PC-3 (cell line): Measurements from ENCODE around the gene LLPH. TPM values are rescaled to one million over a fixed set of nuclear protein-coding genes. Genes with fewer than 3 reads are reported as not detected.

Experiments
- ATAC-seq: fragments of 200-7000 bp; cut with Tn5 transposase; 2 replicates; pipeline ENCODE4 v1.9.1; 2020; ENCODE audit warnings: mild to moderate bottlenecking, moderate library complexity
- BruUV-seq: library from RNA; stranded (reverse); fragments of 400-500 nt; replicated peaks from 2 replicates; lab custom pipeline; 2021; lab: Mats Ljungman, UMichigan
- CTCF ChIA-PET: fragments of 300-600 bp; sonication (Branson Sonifier 250); formaldehyde crosslinking; loops from one replicate; lab custom pipeline; 2022; ENCODE audit warnings: antibody characterized with exemption; lab: Charles Lee
- POLR2A ChIA-PET: fragments of 300-600 bp; sonication (Branson Sonifier 250); formaldehyde crosslinking; loops from one replicate; lab custom pipeline; 2022; ENCODE audit warnings: antibody characterized with exemption; ENCODE audit not compliant: unreplicated experiment; lab: Charles Lee
- DNase-seq: peaks from one replicate; pipeline ENCODE4 v3.0.0-alpha.2; 2015
- H2AFZ ChIP-seq: fragments of 300-600 bp; sonication (generic); 2 replicates; pipeline ENCODE4 v1.6.0; 2016; ENCODE audit warnings: antibody characterized with exemption, low read length
- H3F3A ChIP-seq: fragments of 300-600 bp; sonication (generic); one replicate; pipeline ENCODE4 v1.6.0; 2017; ENCODE audit warnings: antibody characterized with exemption, low read length, control low read depth, mild to moderate bottlenecking; ENCODE audit not compliant: unreplicated experiment
- H3K27ac ChIP-seq: fragments of 300-600 bp; sonication (generic); 2 replicates; pipeline ENCODE4 v1.5.1; 2016; ENCODE audit warnings: mild to moderate bottlenecking, low read length
- H3K27me3 ChIP-seq: fragments of 300-600 bp; sonication (generic); 2 replicates; pipeline ENCODE4 v1.6.1; 2016; ENCODE audit warnings: low read length, mixed read lengths
- H3K36me3 ChIP-seq: fragments of 300-600 bp; sonication (generic); 2 replicates; pipeline ENCODE4 v1.6.1; 2016; ENCODE audit warnings: low read depth, mixed run types, low read length, mixed read lengths
- H3K4me1 ChIP-seq: fragments of 300-600 bp; sonication (generic); 2 replicates; pipeline ENCODE4 v1.5.1; 2016; ENCODE audit warnings: low read length; ENCODE audit not compliant: insufficient read depth
- H3K4me2 ChIP-seq: fragments of 300-600 bp; sonication (generic); 2 replicates; pipeline ENCODE4 v1.6.0; 2016; ENCODE audit warnings: low read length
- H3K4me3 ChIP-seq: fragments of 300-600 bp; sonication (generic); 2 replicates; pipeline ENCODE4 v1.5.1; 2016; ENCODE audit warnings: mild to moderate bottlenecking, low read length, mixed read lengths
- H3K79me2 ChIP-seq: fragments of 300-600 bp; sonication (generic); 2 replicates; pipeline ENCODE4 v1.6.1; 2017; ENCODE audit warnings: low read length, mixed read lengths
- H3K9ac ChIP-seq: fragments of 300-600 bp; sonication (generic); 2 replicates; pipeline ENCODE4 v1.6.0; 2016; ENCODE audit warnings: mild to moderate bottlenecking, low read length
- H3K9me2 ChIP-seq: fragments of 300-600 bp; sonication (generic); replicated peaks from 2 replicates; pipeline ENCODE4 v1.6.1; 2016; ENCODE audit warnings: mixed run types, low read length, mixed read lengths
- H3K9me3 ChIP-seq: fragments of 300-600 bp; sonication (generic); 2 replicates; pipeline ENCODE4 v1.6.1; 2016; ENCODE audit warnings: low read length, mixed read lengths
- H4K20me1 ChIP-seq: fragments of 300-600 bp; sonication (generic); 2 replicates; pipeline ENCODE4 v1.6.1; 2016; ENCODE audit warnings: low read length, mixed read lengths
- CTCF ChIP-seq: fragments of 300-600 bp; sonication (generic); conservative IDR thresholded peaks from 2 replicates; pipeline ENCODE4 v1.5.1; 2017; ENCODE audit warnings: antibody characterized with exemption, low read depth, mild to moderate bottlenecking, low read length
- EZH2 ChIP-seq: fragments of 300-600 bp; sonication (generic); IDR thresholded peaks from one replicate; pipeline ENCODE4 v1.6.1; 2017; ENCODE audit warnings: antibody characterized with exemption, mild to moderate bottlenecking, low read length; ENCODE audit not compliant: unreplicated experiment
- EZH2phosphoT487 ChIP-seq: fragments of 300-600 bp; sonication (generic); IDR thresholded peaks from 2 replicates; pipeline ENCODE4 v1.6.1; 2018; ENCODE audit warnings: mild to moderate bottlenecking, antibody characterized with exemption, low read length, borderline replicate concordance
- intact Hi-C: fragments of 100-400 bp; cut with micrococcal nuclease; formaldehyde crosslinking; loops from 2 replicates; pipeline ENCODE4 v1.9.0; 2023
- total RNA-seq: library from RNA; depleted of rRNA; stranded (reverse); fragments of >200 nt; gene quantifications from 2 replicates; pipeline ENCODE4 v1.2.3, GENCODE V29; 2014

LLPH gene
- total RNA-seq, 1 experiment from 2014 or later, result 11.2 TPM

- DNase-seq (peak; percentile 100), ATAC-seq (peak; percentile 99)
- H3K4me3 ChIP-seq, result peak overlapping the region; percentile 10; the same call in 1 of the 2 replicates
- H3K9ac ChIP-seq, result 0 out of 2 replicates have a peak overlapping the region, but pooled peaks have one; percentile 20
- no TSS peak for BruUV-seq
- H2AFZ ChIP-seq, result peak overlapping the region; percentile 81
- ChIA-PET POLR2A (no interaction called here), CTCF (interaction anchor here (0.5 to 0.7 kb wide), 3 partner anchors 38 to 827 kb away, joined by 3 to 6 read pairs (median 3); no protein-coding TSS in a partner anchor)
- H3K9me3 ChIP-seq, result no peaks in the 10 kb centered on the region
- TF ChIP-seq EZH2phosphoT487 (no peak), EZH2 (no peak), CTCF (peak; percentile 83)
- H3F3A ChIP-seq, result no peaks in the 10 kb centered on the region
- H3K36me3 ChIP-seq, result no peaks in the 10 kb centered on the region
- H3K4me1 ChIP-seq, result peaks cover 4% of the 10 kb centered on the region; the same call in 1 of the 2 replicates
- intact Hi-C loops, result loop anchor here (1.0 to 2.0 kb wide), 2 partner anchors 801 to 1217 kb away; no protein-coding TSS in a partner anchor
- no peaks in the 10 kb centered on the region for H3K79me2 ChIP-seq
- no peaks in the 10 kb centered on the region for H4K20me1 ChIP-seq
- H3K4me2 ChIP-seq, result peak overlapping the region; percentile 47
- H3K27ac ChIP-seq, result no peak overlapping the region
- 0 out of 2 replicates have a peak, but pooled peaks cover 3% of the 10 kb centered on the region for H3K9me2 ChIP-seq
- no peaks in the 10 kb centered on the region for H3K27me3 ChIP-seq
Measured at GRCh38 chr12:66107451-66107915, 23.1 kb downstream of the LLPH start.

GRCh38 chr12:66103016-66103913 lies 27.3 kb downstream of the LLPH start:
- Histone ChIP-seq H3K27ac (no peak overlapping the region), H2AFZ (no peak overlapping the region), H3K9me2 (0 out of 2 replicates have a peak, but pooled peaks cover 3% of the 10 kb centered on the region), H3K79me2 (no peaks in the 10 kb centered on the region), H3K36me3 (no peaks in the 10 kb centered on the region), H3K9me3 (no peaks in the 10 kb centered on the region), H3F3A (no peaks in the 10 kb centered on the region), H3K4me1 (peaks cover 4% of the 10 kb centered on the region; the same call in 1 of the 2 replicates), H3K27me3 (no peaks in the 10 kb centered on the region), H4K20me1 (no peaks in the 10 kb centered on the region), H3K9ac (no peak overlapping the region), H3K4me2 (no peak overlapping the region), H3K4me3 (no peak overlapping the region)
- CTCF ChIA-PET, result no interaction called here
- intact Hi-C loops, result no loop called here
- peak; percentile 13 for DNase-seq
- POLR2A ChIA-PET, result no interaction called here
- no TSS peak for BruUV-seq
- TF ChIP-seq CTCF, result peak; percentile 51
- TF ChIP-seq EZH2phosphoT487, result no peak
- no peak for ATAC-seq
